ENCODE data around the gene ZSCAN29. TPM values are rescaled to one million over a fixed set of nuclear protein-coding genes. Genes with fewer than 3 reads are reported as not detected.
"Not testable (repeated sequence)": the region's sequence is repeated elsewhere in the genome, so short reads cannot be mapped to it uniquely, and the experiment has no call there.

Gene ZSCAN29
- total RNA-seq, 4 donors from 2014 or later, result 5.4 to 39.3 (median 20.5) TPM

GRCh38 chr15:43403616-43404015 lies 32.8 kb upstream of the ZSCAN29 start:
- no peak overlapping the region for H3K4me3 ChIP-seq
- no peaks in the 10 kb centered on the region for H3K4me1 ChIP-seq
- no peak for DNase-seq
- no peaks in the 10 kb centered on the region for H3K9me3 ChIP-seq
- H3K36me3 ChIP-seq, result no peaks in the 10 kb centered on the region
- intact Hi-C loops (cut with DNase I; ENCODE audit: low total_unique reads), result no loop called here
- H3K27me3 ChIP-seq, result no peaks in the 10 kb centered on the region
- no peak overlapping the region for H3K27ac ChIP-seq
- no peak for TF ChIP-seq POLR2A (IDR thresholded peaks at IDR 0.05)
- TF ChIP-seq CTCF (IDR thresholded peaks at IDR 0.05), result no peak

- no peaks in the 10 kb centered on the region for H3K36me3 ChIP-seq
- no peaks in the 10 kb centered on the region for H3K9me3 ChIP-seq
- no peak for DNase-seq
- no peaks in the 10 kb centered on the region for H3K27me3 ChIP-seq
- no peaks in the 10 kb centered on the region for H3K4me1 ChIP-seq
- H3K27ac ChIP-seq, result no peak overlapping the region
- no peak overlapping the region for H3K4me3 ChIP-seq
- intact Hi-C loops (cut with DNase I; ENCODE audit: low total_unique reads), result no loop called here
- TF ChIP-seq CTCF (IDR thresholded peaks at IDR 0.05), result no peak
- TF ChIP-seq POLR2A (IDR thresholded peaks at IDR 0.05), result no peak
Measured at GRCh38 chr15:43402255-43402654, 31.4 kb upstream of the ZSCAN29 start.

- not testable (repeated sequence) for DNase-seq, H3K4me3 ChIP-seq, H3K36me3 ChIP-seq
Measured at GRCh38 chr15:43393592-43393991, 22.7 kb upstream of the ZSCAN29 start.

GRCh38 chr15:43390723-43391122 lies 19.9 kb upstream of the ZSCAN29 start:
- no peak overlapping the region for H3K4me3 ChIP-seq
- no peaks in the 10 kb centered on the region for H3K4me1 ChIP-seq
- intact Hi-C loops (cut with DNase I; ENCODE audit: low total_unique reads), result no loop called here
- DNase-seq, result no peak
- no peak overlapping the region for H3K27ac ChIP-seq
- no peaks in the 10 kb centered on the region for H3K9me3 ChIP-seq
- H3K27me3 ChIP-seq, result no peaks in the 10 kb centered on the region
- no peaks in the 10 kb centered on the region for H3K36me3 ChIP-seq
- no peak for TF ChIP-seq POLR2A (IDR thresholded peaks at IDR 0.05)
- no peak for TF ChIP-seq CTCF (IDR thresholded peaks at IDR 0.05)

More at GRCh38 chr15:43393592-43393991, 22.7 kb upstream of the ZSCAN29 start:
- intact Hi-C loops (cut with DNase I; ENCODE audit: low total_unique reads); H3K9me3 ChIP-seq; H3K4me1 ChIP-seq; H3K27ac ChIP-seq; H3K27me3 ChIP-seq: not testable (repeated sequence)

GRCh38 chr15:43383070-43383469 lies 12.2 kb upstream of the ZSCAN29 start:
- DNase-seq, result no peak
- H3K4me3 ChIP-seq, result no peak overlapping the region
- no peak overlapping the region for H3K27ac ChIP-seq
- no peaks in the 10 kb centered on the region for H3K27me3 ChIP-seq
- H3K9me3 ChIP-seq, result no peaks in the 10 kb centered on the region
- H3K4me1 ChIP-seq, result no peaks in the 10 kb centered on the region
- intact Hi-C loops (cut with DNase I; ENCODE audit: low total_unique reads), result no loop called here
- no peak for TF ChIP-seq CTCF (IDR thresholded peaks at IDR 0.05)
- no peak for TF ChIP-seq POLR2A (IDR thresholded peaks at IDR 0.05)
- no peaks in the 10 kb centered on the region for H3K36me3 ChIP-seq

- H3K4me1 ChIP-seq, result no peaks in the 10 kb centered on the region
- DNase-seq, result no peak
- H3K4me3 ChIP-seq, result no peak overlapping the region
- TF ChIP-seq CTCF (IDR thresholded peaks at IDR 0.05) (no peak), POLR2A (IDR thresholded peaks at IDR 0.05) (no peak)
- intact Hi-C loops (cut with DNase I; ENCODE audit: low total_unique reads), result no loop called here
- no peaks in the 10 kb centered on the region for H3K9me3 ChIP-seq
- no peaks in the 10 kb centered on the region for H3K36me3 ChIP-seq
- H3K27ac ChIP-seq, result no peak overlapping the region
- H3K27me3 ChIP-seq, result no peaks in the 10 kb centered on the region
Measured at GRCh38 chr15:43382310-43382709, 11.5 kb upstream of the ZSCAN29 start.
